PC-9 (cell line): ENCODE data around the gene ARMC9. TPM values are rescaled to one million over a fixed set of nuclear protein-coding genes. Genes with fewer than 3 reads are reported as not detected.

ENCODE experiments used
- BruUV-seq: library from RNA; stranded (reverse); fragments of 400-500 nt; replicated peaks from 2 replicates; lab custom pipeline; 2021; lab: Mats Ljungman, UMichigan
- CTCF ChIA-PET: fragments of 300-600 bp; sonication (Branson Sonifier 250); formaldehyde crosslinking; loops from one replicate; lab custom pipeline; 2022; ENCODE audit warnings: antibody characterized with exemption; lab: Charles Lee
- POLR2A ChIA-PET: fragments of 300-600 bp; sonication (Branson Sonifier 250); formaldehyde crosslinking; loops from one replicate; lab custom pipeline; 2022; ENCODE audit warnings: antibody characterized with exemption; ENCODE audit not compliant: unreplicated experiment; lab: Charles Lee
- DNase-seq, 2 experiments: peaks; one replicate each; pipeline versions ENCODE4 v3.0.0 to v3.0.0-alpha.2; 2015 to 2022; ENCODE audit warnings: mixed read lengths in 1 of 2
- H2AFZ ChIP-seq: fragments of 200-600 bp; sonication (generic); 2 replicates; pipeline ENCODE4 v1.8.1; 2017; ENCODE audit warnings: antibody characterized with exemption
- H3F3A ChIP-seq: fragments of 200-600 bp; sonication (generic); 2 replicates; pipeline ENCODE4 v1.8.1; 2017; ENCODE audit warnings: antibody characterized with exemption, mild to moderate bottlenecking, low read depth; ENCODE audit not compliant: insufficient read depth
- H3K27ac ChIP-seq: fragments of 200-600 bp; sonication (generic); 2 replicates; pipeline ENCODE4 v1.6.1; 2016; ENCODE audit warnings: mixed run types
- H3K27me3 ChIP-seq: fragments of 200-600 bp; sonication (generic); 2 replicates; pipeline ENCODE4 v1.6.1; 2016; ENCODE audit warnings: low read depth, mixed run types; ENCODE audit not compliant: insufficient read depth
- H3K36me3 ChIP-seq: fragments of 200-600 bp; sonication (generic); 2 replicates; pipeline ENCODE4 v1.6.1; 2016; ENCODE audit warnings: low read depth, mixed run types
- H3K4me1 ChIP-seq: fragments of 200-600 bp; sonication (generic); replicated peaks from 2 replicates; pipeline ENCODE4 v1.6.1; 2016; ENCODE audit warnings: mixed run types; ENCODE audit not compliant: insufficient read depth
- H3K4me2 ChIP-seq: fragments of 200-600 bp; sonication (generic); 2 replicates; pipeline ENCODE4 v1.6.1; 2017; ENCODE audit warnings: mixed run types
- H3K4me3 ChIP-seq: fragments of 200-600 bp; sonication (generic); 2 replicates; pipeline ENCODE4 v1.6.1; 2016; ENCODE audit warnings: mixed run types
- H3K79me2 ChIP-seq: fragments of 200-600 bp; sonication (generic); 2 replicates; pipeline ENCODE4 v1.6.1; 2017; ENCODE audit warnings: low read depth, mixed run types
- H3K9me2 ChIP-seq: fragments of 200-600 bp; sonication (generic); 2 replicates; pipeline ENCODE4 v1.8.1; 2017; ENCODE audit warnings: mild to moderate bottlenecking; ENCODE audit not compliant: insufficient read depth
- H3K9me3 ChIP-seq: fragments of 200-600 bp; sonication (generic); 2 replicates; pipeline ENCODE4 v1.8.1; 2016; ENCODE audit warnings: low read depth; ENCODE audit not compliant: insufficient read depth
- H4K20me1 ChIP-seq: fragments of 200-600 bp; sonication (generic); 2 replicates; pipeline ENCODE4 v1.8.1; 2017; ENCODE audit not compliant: insufficient read depth
- CTCF ChIP-seq: fragments of 200-600 bp; sonication (generic); conservative IDR thresholded peaks from 2 replicates; pipeline ENCODE4 v1.6.1; 2017; ENCODE audit warnings: mixed run types, antibody characterized with exemption, mild to moderate bottlenecking, moderate library complexity
- EZH2 ChIP-seq: fragments of 200-600 bp; sonication (generic); IDR thresholded peaks from 2 replicates; pipeline ENCODE4 v1.8.0; 2017; ENCODE audit warnings: antibody characterized with exemption, low read depth
- intact Hi-C: fragments of 100-400 bp; cut with micrococcal nuclease; formaldehyde crosslinking; loops from one replicate; pipeline ENCODE4 v1.10.0; 2022; ENCODE audit not compliant: unreplicated experiment
- total RNA-seq: library from RNA; stranded (reverse); gene quantifications from 2 replicates; pipeline ENCODE4 v1.2.3, GENCODE V29; 2021

ARMC9 gene
- total RNA-seq, 1 experiment from 2014 or later: 23.4 TPM

- no peaks in the 10 kb centered on the region for H3K36me3 ChIP-seq
- H2AFZ ChIP-seq: peak within 1 kb of the TSS; percentile 64; the same call in 1 of the 2 replicates
- BruUV-seq: no TSS peak
- peaks cover 33% of the 10 kb centered on the region for H3K4me1 ChIP-seq
- H3K27ac ChIP-seq: no peak within 1 kb of the TSS
- no peaks in the 10 kb centered on the region for H3K27me3 ChIP-seq
- peak within 1 kb of the TSS; percentile 72 for H3K4me2 ChIP-seq
- peak in 1 of 2 experiments; percentile 42 for DNase-seq
- H4K20me1 ChIP-seq: no peaks in the 10 kb centered on the region
- peaks cover 9% of the 10 kb centered on the region for H3K79me2 ChIP-seq
- H3K9me2 ChIP-seq: no peaks in the 10 kb centered on the region
- H3F3A ChIP-seq: peaks cover 8% of the 10 kb centered on the region
- H3K4me3 ChIP-seq: peak within 1 kb of the TSS; percentile 69
- intact Hi-C loops: loop anchor here (5.0 kb wide), 1 partner anchor 48 kb away; no protein-coding TSS in a partner anchor
- TF ChIP-seq CTCF (no peak; the same call in 1 of the 2 replicates), EZH2 (no peak)
- H3K9me3 ChIP-seq: no peaks in the 10 kb centered on the region
- ChIA-PET CTCF (no interaction called here), POLR2A (no interaction called here)
These were observed 197.0 kb downstream of the ARMC9 start, which contains the start of gene B3GNT7 for GRCh38 chr2:231395188-231396057. TSS of gene B3GNT7 (plus strand) at chr2:231395710. CDS start at chr2:231395804, 94 bp downstream.

- TF ChIP-seq CTCF: no peak
- TF ChIP-seq EZH2: no peak
- Histone ChIP-seq H4K20me1 (no peaks in the 10 kb centered on the region), H3K4me2 (peak overlapping the region; percentile 72), H3K4me3 (peak overlapping the region; percentile 69), H3K27ac (no peak overlapping the region), H3K9me3 (no peaks in the 10 kb centered on the region), H3F3A (peaks cover 10% of the 10 kb centered on the region), H3K79me2 (peaks cover 9% of the 10 kb centered on the region), H3K4me1 (peaks cover 41% of the 10 kb centered on the region), H2AFZ (peak overlapping the region; percentile 64; the same call in 1 of the 2 replicates), H3K27me3 (no peaks in the 10 kb centered on the region), H3K36me3 (no peaks in the 10 kb centered on the region), H3K9me2 (no peaks in the 10 kb centered on the region)
- intact Hi-C loops: loop anchor here (5.0 kb wide), 1 partner anchor 49 kb away; no protein-coding TSS in a partner anchor
- DNase-seq: no peak
- BruUV-seq: no TSS peak
- POLR2A ChIA-PET: interaction anchor here (0.7 kb wide), 1 partner anchor 279 kb away, joined by 3 read pairs; no protein-coding TSS in a partner anchor
- CTCF ChIA-PET: interaction anchor here (0.6 to 0.8 kb wide), 4 partner anchors 76 to 305 kb away, joined by 3 to 9 read pairs (median 8); no protein-coding TSS in a partner anchor
These were observed 197.8 kb downstream of the ARMC9 start for GRCh38 chr2:231396058-231396821.
